Activated T-cell treated with anti-CD3 and anti-CD28 coated beads, Interleukin-2, amount 50 U/mL, for 1 hour (primary cell): ENCODE results near the gene GSAP.
A peak's percentile ranks its signal among the peaks of the same experiment; 100 is the strongest.

Source experiments
- DNase-seq: peaks from one replicate; pipeline ENCODE4 v3.0.0-alpha.2; 2020

GSAP gene

GRCh38 chr7:77434570-77435275, 18.6 kb upstream of the GSAP start:
- no peak for DNase-seq

- no peak for DNase-seq
Measured at GRCh38 chr7:77433901-77434300, 17.8 kb upstream of the GSAP start.

- DNase-seq: no peak
Measured at GRCh38 chr7:77430927-77431326, 14.8 kb upstream of the GSAP start.

- no peak for DNase-seq
Measured at GRCh38 chr7:77428777-77429231, 12.7 kb upstream of the GSAP start.

GRCh38 chr7:77427996-77428603, 12.0 kb upstream of the GSAP start:
- DNase-seq: no peak

GRCh38 chr7:77426521-77427051, 10.4 kb upstream of the GSAP start:
- no peak for DNase-seq

GRCh38 chr7:77426052-77426404, 9.9 kb upstream of the GSAP start:
- DNase-seq: no peak

- DNase-seq: no peak
Measured at GRCh38 chr7:77425101-77426051, 9.2 kb upstream of the GSAP start.

- no peak for DNase-seq
Measured at GRCh38 chr7:77422500-77422899, 6.4 kb upstream of the GSAP start.

GRCh38 chr7:77420986-77421672, 5.0 kb upstream of the GSAP start:
- DNase-seq: no peak

- DNase-seq: no peak
Measured at GRCh38 chr7:77420438-77420837, 4.3 kb upstream of the GSAP start.

GRCh38 chr7:77419102-77419501, 3.0 kb upstream of the GSAP start:
- no peak for DNase-seq

- no peak for DNase-seq
Measured at GRCh38 chr7:77417801-77418200, 1.7 kb upstream of the GSAP start.

GRCh38 chr7:77416621-77417371, 647 bp upstream of the GSAP start:
- DNase-seq: no peak

GRCh38 chr7:77415476-77415822, 700 bp downstream of the GSAP start:
- peak; percentile 45 for DNase-seq

GRCh38 chr7:77413861-77414424, 2.2 kb downstream of the GSAP start:
- DNase-seq: no peak

- no peak for DNase-seq
Measured at GRCh38 chr7:77413128-77413527, 3.0 kb downstream of the GSAP start.

- DNase-seq: no peak
Measured at GRCh38 chr7:77409739-77410547, 6.2 kb downstream of the GSAP start.

GRCh38 chr7:77409005-77409738, 7.0 kb downstream of the GSAP start:
- no peak for DNase-seq

GRCh38 chr7:77407906-77408305, 8.2 kb downstream of the GSAP start:
- no peak for DNase-seq
